Keratinocyte (primary cell): ENCODE data around the gene AFF4. TPM values are rescaled to one million over a fixed set of nuclear protein-coding genes. Genes with fewer than 3 reads are reported as not detected.

Experiments
- DNase-seq: peaks from one replicate; pipeline ENCODE4 v3.0.0-alpha.2; 2011; ENCODE audit warnings: low read depth, missing footprints, low spot score
- FAIRE-seq: peaks from 2 replicates; lab custom pipeline; 2011; peaks lifted over from hg19 to GRCh38; lab: Jason Lieb, UNC
- H2AFZ ChIP-seq: 2 replicates; pipeline ENCODE4 v1.6.0; 2012; ENCODE audit warnings: low read length, control low read depth, inconsistent platforms; ENCODE audit not compliant: control insufficient read depth
- H3K27ac ChIP-seq: 2 replicates; pipeline ENCODE4 v1.5.1; 2011; ENCODE audit warnings: low read length; ENCODE audit not compliant: control insufficient read depth, insufficient read depth
- H3K27me3 ChIP-seq: 3 replicates; pipeline ENCODE4 v1.6.0; 2011; ENCODE audit warnings: low read length; ENCODE audit not compliant: control insufficient read depth, insufficient read depth; ENCODE audit errors: extremely low read depth
- H3K36me3 ChIP-seq, 2 experiments: 2 replicates in 1 of 2; 3 replicates in 1 of 2; pipeline ENCODE4 v1.5.1; 2011; ENCODE audit warnings: low read length in 2 of 2, mild to moderate bottlenecking in 1 of 2; ENCODE audit not compliant: control insufficient read depth in 2 of 2, insufficient read depth in 2 of 2; ENCODE audit errors: extremely low read depth in 1 of 2
- H3K4me1 ChIP-seq: 3 replicates; pipeline ENCODE4 v1.5.1; 2011; ENCODE audit warnings: low read length; ENCODE audit not compliant: control insufficient read depth, insufficient read depth; ENCODE audit errors: extremely low read depth
- H3K4me2 ChIP-seq: 3 replicates; pipeline ENCODE4 v1.6.0; 2011; ENCODE audit warnings: low read depth, low read length; ENCODE audit not compliant: control insufficient read depth, insufficient read depth; ENCODE audit errors: extremely low read depth
- H3K4me3 ChIP-seq, 3 experiments: fragments of 200-600 bp in 1 of 3; sonication (generic) in 1 of 3; 2 replicates in 2 of 3; 3 replicates in 1 of 3; pipeline ENCODE4 v1.5.1; 2011 to 2016; ENCODE audit warnings: low read length in 3 of 3, mild to moderate bottlenecking in 3 of 3, control low read depth in 2 of 3, inconsistent platforms in 1 of 3, low read depth in 1 of 3, mixed read lengths in 1 of 3, mixed run types in 1 of 3, moderate library complexity in 1 of 3; ENCODE audit not compliant: control insufficient read depth in 2 of 3, insufficient read depth in 2 of 3; ENCODE audit errors: extremely low read depth in 1 of 3
- H3K79me2 ChIP-seq: 2 replicates; pipeline ENCODE4 v1.6.0; 2012; ENCODE audit warnings: low read length; ENCODE audit not compliant: control insufficient read depth, insufficient read depth
- H3K9ac ChIP-seq: 3 replicates; pipeline ENCODE4 v1.6.0; 2011; ENCODE audit warnings: low read length; ENCODE audit not compliant: control insufficient read depth, insufficient read depth; ENCODE audit errors: extremely low read depth
- H3K9me1 ChIP-seq: 3 replicates; pipeline ENCODE4 v1.6.0; 2011; ENCODE audit warnings: low read length; ENCODE audit not compliant: control insufficient read depth, insufficient read depth; ENCODE audit errors: extremely low read depth
- H3K9me3 ChIP-seq: 2 replicates; pipeline ENCODE4 v1.5.1; 2012; ENCODE audit warnings: low read depth, low read length; ENCODE audit not compliant: control insufficient read depth
- H4K20me1 ChIP-seq: 3 replicates; pipeline ENCODE4 v1.6.0; 2011; ENCODE audit warnings: low read length; ENCODE audit not compliant: control insufficient read depth, insufficient read depth; ENCODE audit errors: extremely low read depth
- CTCF ChIP-seq, 3 experiments: IDR thresholded peaks in 1 of 3; conservative IDR thresholded peaks in 1 of 3; optimal IDR thresholded peaks in 1 of 3; 2 replicates in 2 of 3; 3 replicates in 1 of 3; pipeline versions ENCODE3 to v1.5.1; 2011; ENCODE audit warnings: low read length in 3 of 3, mild to moderate bottlenecking in 3 of 3, moderate library complexity in 2 of 3, control low read depth in 1 of 3, inconsistent platforms in 1 of 3; ENCODE audit not compliant: insufficient read depth in 2 of 3; ENCODE audit errors: extremely low read depth in 1 of 3
- EZH2 ChIP-seq: IDR thresholded peaks from one replicate; pipeline ENCODE4 v1.6.1; 2012; ENCODE audit warnings: inconsistent platforms, mild to moderate bottlenecking, low read length, moderate library complexity
- dilution Hi-C: fragments of 300-500 bp; cut with MboI; formaldehyde crosslinking; loops from one replicate; pipeline ENCODE4 v1.7.0; 2020; ENCODE audit warnings: low sequenced_read_pairs; ENCODE audit not compliant: extremely low pct_ligation_motif_present
- polyA plus RNA-seq, 5 experiments: library from polyadenylated mRNA; depleted of rRNA in 3 of 5; stranded (reverse) in 3 of 5; stranded (forward) in 1 of 5; unstranded in 1 of 5; fragments of >200 nt; gene quantifications; 1 replicate in 1 of 5; 2 replicates in 3 of 5; 3 replicates in 1 of 5; pipeline versions ENCODE4 v1.2.1 to v1.2.3, GENCODE V29; 2011 to 2012; ENCODE audit warnings: missing spikeins in 2 of 5, low read depth in 1 of 5, low replicate concordance in 1 of 5

Gene AFF4
- polyA plus RNA-seq, 1 donor (not counting 4 experiments of a cell fraction or from before 2014, with no cell fraction given), result 51.3 TPM

- Histone ChIP-seq H3K36me3 (peaks cover 0 to 8% of the 10 kb centered on the region in 2 experiments), H4K20me1 (no peaks in the 10 kb centered on the region), H3K27me3 (no peaks in the 10 kb centered on the region), H3K27ac (no peak overlapping the region), H3K4me1 (no peaks in the 10 kb centered on the region), H3K9me3 (no peaks in the 10 kb centered on the region), H3K4me3 (no peak overlapping the region), H3K9me1 (no peaks in the 10 kb centered on the region), H3K9ac (no peak overlapping the region), H2AFZ (no peak overlapping the region), H3K4me2 (no peak overlapping the region), H3K79me2 (no peaks in the 10 kb centered on the region)
- dilution Hi-C loops, result no loop called here
- DNase-seq, result no peak
- TF ChIP-seq EZH2 (no peak), CTCF (optimal IDR thresholded peaks at IDR 0.05 in 1 of 3, IDR thresholded peaks at IDR 0.05 in 1 of 3, conservative IDR thresholded peaks at IDR 0.05 in 1 of 3; ENCODE audit: extremely low read depth in 1 of 3, insufficient read depth in 2 of 3, low read length in 3 of 3) (no peak)
- no peak for FAIRE-seq
These were observed 35.1 kb upstream of the AFF4 start for GRCh38 chr5:132998556-132998955.

GRCh38 chr5:132996307-132996706, 32.9 kb upstream of the AFF4 start:
- H3K9ac ChIP-seq, result no peak overlapping the region
- no peak for DNase-seq
- H3K9me3 ChIP-seq, result no peaks in the 10 kb centered on the region
- FAIRE-seq, result no peak
- no peaks in the 10 kb centered on the region for H4K20me1 ChIP-seq
- no peaks in the 10 kb centered on the region for H3K79me2 ChIP-seq
- H3K27ac ChIP-seq, result no peak overlapping the region
- dilution Hi-C loops, result no loop called here
- H3K4me2 ChIP-seq, result no peak overlapping the region
- H2AFZ ChIP-seq, result no peak overlapping the region
- H3K9me1 ChIP-seq, result no peaks in the 10 kb centered on the region
- no peak overlapping the region for H3K4me3 ChIP-seq
- H3K4me1 ChIP-seq, result no peaks in the 10 kb centered on the region
- TF ChIP-seq EZH2, result no peak
- TF ChIP-seq CTCF (optimal IDR thresholded peaks at IDR 0.05 in 1 of 3, IDR thresholded peaks at IDR 0.05 in 1 of 3, conservative IDR thresholded peaks at IDR 0.05 in 1 of 3; ENCODE audit: extremely low read depth in 1 of 3, insufficient read depth in 2 of 3, low read length in 3 of 3), result no peak
- H3K27me3 ChIP-seq, result no peaks in the 10 kb centered on the region
- peaks cover 0 to 4% of the 10 kb centered on the region in 2 experiments for H3K36me3 ChIP-seq
